Endometrial microvascular endothelial cells (primary cell): Measurements from ENCODE around the gene DPY19L3. TPM values are rescaled to one million over a fixed set of nuclear protein-coding genes. Genes with fewer than 3 reads are reported as not detected.
"Not testable (repeated sequence)": the region's sequence is repeated elsewhere in the genome, so short reads cannot be mapped to it uniquely, and the experiment has no call there.

ENCODE experiments used
- in situ Hi-C: cut with HindIII; loops from 2 replicates; pipeline ENCODE4 v1.10.0; 2017; ENCODE audit warnings: low sequenced_read_pairs, low pct_unique_long_range_greater_than_20kb; ENCODE audit errors: inconsistent ontology term
- total RNA-seq: library from RNA; depleted of rRNA; stranded (reverse); fragments of >200 nt; gene quantifications from one replicate; pipeline ENCODE4 v1.2.3, GENCODE V29; 2015; ENCODE audit errors: inconsistent ontology term

The DPY19L3 gene
- total RNA-seq, 1 donor from 2014 or later = 19.9 TPM

- in situ Hi-C loops = no loop called here
Measured at GRCh38 chr19:32427536-32427935, 22.0 kb downstream of the DPY19L3 start.

- in situ Hi-C loops = no loop called here
Measured at GRCh38 chr19:32436692-32437091, 31.1 kb downstream of the DPY19L3 start.

GRCh38 chr19:32437096-32437495 lies 31.5 kb downstream of the DPY19L3 start:
- in situ Hi-C loops = no loop called here

GRCh38 chr19:32438751-32439150 lies 33.2 kb downstream of the DPY19L3 start:
- in situ Hi-C loops = no loop called here

GRCh38 chr19:32442650-32443049 lies 37.1 kb downstream of the DPY19L3 start:
- in situ Hi-C loops = no loop called here

GRCh38 chr19:32447534-32447933 lies 42.0 kb downstream of the DPY19L3 start:
- in situ Hi-C loops = not testable (repeated sequence)

- in situ Hi-C loops = no loop called here
Measured at GRCh38 chr19:32448026-32448425, 42.5 kb downstream of the DPY19L3 start.

GRCh38 chr19:32450217-32450616 lies 44.6 kb downstream of the DPY19L3 start:
- in situ Hi-C loops = no loop called here

GRCh38 chr19:32453736-32454135 lies 48.2 kb downstream of the DPY19L3 start:
- in situ Hi-C loops = no loop called here

- in situ Hi-C loops = no loop called here
Measured at GRCh38 chr19:32456406-32456805, 50.8 kb downstream of the DPY19L3 start.

GRCh38 chr19:32457571-32458158 lies 52.1 kb downstream of the DPY19L3 start:
- in situ Hi-C loops = no loop called here

- in situ Hi-C loops = no loop called here
Measured at GRCh38 chr19:32458500-32459123, 53.0 kb downstream of the DPY19L3 start.

GRCh38 chr19:32459204-32459865 lies 53.8 kb downstream of the DPY19L3 start:
- in situ Hi-C loops = no loop called here

- in situ Hi-C loops = no loop called here
Measured at GRCh38 chr19:32460476-32460875, 54.9 kb downstream of the DPY19L3 start.

GRCh38 chr19:32464279-32464678 lies 58.7 kb downstream of the DPY19L3 start:
- in situ Hi-C loops = no loop called here

- in situ Hi-C loops = no loop called here
Measured at GRCh38 chr19:32465176-32465575, 59.6 kb downstream of the DPY19L3 start.

- in situ Hi-C loops = no loop called here
Measured at GRCh38 chr19:32469795-32470194, 64.2 kb downstream of the DPY19L3 start.

GRCh38 chr19:32471095-32471494 lies 65.5 kb downstream of the DPY19L3 start:
- in situ Hi-C loops = no loop called here

- in situ Hi-C loops = no loop called here
Measured at GRCh38 chr19:32471811-32472210, 66.2 kb downstream of the DPY19L3 start.
